GM12878 (cell line): ENCODE results near the gene MYRF. TPM values are rescaled to one million over a fixed set of nuclear protein-coding genes. Genes with fewer than 3 reads are reported as not detected.

Source experiments
- ATAC-seq: fragments of 200-7000 bp; cut with Tn5 transposase; 3 replicates; pipeline ENCODE4 v1.9.1; 2020; ENCODE audit warnings: mild to moderate bottlenecking, moderate library complexity
- BruUV-seq: library from RNA; stranded (reverse); fragments of 400-500 nt; replicated peaks from 2 replicates; lab custom pipeline; 2021; lab: Mats Ljungman, UMichigan
- CTCF ChIA-PET: fragments of 300-600 bp; sonication (Branson Sonifier 250); formaldehyde crosslinking; extraction: SDS; loops from one replicate; lab custom pipeline; 2021; ENCODE audit warnings: inconsistent platforms; lab: Yijun Ruan, JAX
- POLR2A ChIA-PET: fragments of 350-600 bp; formaldehyde crosslinking; extraction: SDS; loops from one replicate; lab custom pipeline; 2021; ENCODE audit warnings: inconsistent platforms; lab: Charles Lee
- RAD21 ChIA-PET: fragments of 300-600 bp; sonication (Branson Sonifier 250); formaldehyde crosslinking; loops from one replicate; lab custom pipeline; 2023; ENCODE audit warnings: antibody characterized with exemption; ENCODE audit not compliant: unreplicated experiment; lab: Charles Lee
- SMC1A ChIA-PET: fragments of 300-600 bp; sonication (Branson Sonifier 250); formaldehyde crosslinking; loops from one replicate; lab custom pipeline; 2023; ENCODE audit not compliant: unreplicated experiment, uncharacterized antibody; lab: Charles Lee
- DNase-seq: peaks from one replicate; pipeline ENCODE4 v3.0.0-alpha.2; 2011; ENCODE audit warnings: low read depth, low spot score
- FAIRE-seq: peaks from 3 replicates; lab custom pipeline; 2011; peaks lifted over from hg19 to GRCh38; lab: Jason Lieb, UNC
- H2AFZ ChIP-seq: 2 replicates; pipeline ENCODE4 v1.6.0; 2011; ENCODE audit warnings: low read depth, low read length, control low read depth; ENCODE audit not compliant: control insufficient read depth
- H3K27ac ChIP-seq: 2 replicates; pipeline ENCODE4 v1.5.1; 2011; ENCODE audit warnings: control low read depth; ENCODE audit not compliant: control insufficient read depth, insufficient read depth
- H3K27me3 ChIP-seq, 2 experiments: replicated peaks in 1 of 2; 2 replicates each; pipeline versions ENCODE4 v1.6.0 to v1.6.1; 2011; ENCODE audit warnings: low read length in 1 of 2; ENCODE audit not compliant: control insufficient read depth in 2 of 2, insufficient read depth in 2 of 2
- H3K36me3 ChIP-seq, 2 experiments: 2 replicates each; pipeline ENCODE4 v1.5.1; 2011; ENCODE audit warnings: low read length in 1 of 2; ENCODE audit not compliant: control insufficient read depth in 2 of 2, insufficient read depth in 2 of 2
- H3K4me1 ChIP-seq: 2 replicates; pipeline ENCODE4 v1.6.1; 2011; ENCODE audit warnings: mild to moderate bottlenecking, low read length, moderate library complexity, mixed read lengths; ENCODE audit not compliant: control insufficient read depth, insufficient read depth
- H3K4me2 ChIP-seq: 2 replicates; pipeline ENCODE4 v1.6.0; 2011; ENCODE audit warnings: control low read depth; ENCODE audit not compliant: control insufficient read depth, insufficient read depth
- H3K4me3 ChIP-seq: fragments of 200-600 bp; sonication (generic); 2 replicates; pipeline ENCODE4 v1.5.1; 2016
- H3K79me2 ChIP-seq: 2 replicates; pipeline ENCODE4 v1.6.0; 2011; ENCODE audit warnings: low read length; ENCODE audit not compliant: control insufficient read depth, insufficient read depth
- H3K9ac ChIP-seq: 2 replicates; pipeline ENCODE4 v1.8.0; 2011; ENCODE audit warnings: low read length, control low read depth, mixed read lengths; ENCODE audit not compliant: control insufficient read depth, insufficient read depth
- H3K9me3 ChIP-seq: replicated peaks from 3 replicates; pipeline ENCODE4 v1.5.1; 2011; ENCODE audit warnings: mild to moderate bottlenecking, low read length; ENCODE audit not compliant: control insufficient read depth, insufficient read depth
- H4K20me1 ChIP-seq: 2 replicates; pipeline ENCODE4 v1.6.0; 2011; ENCODE audit not compliant: control insufficient read depth, insufficient read depth
- BACH1 ChIP-seq: fragments of 450-650 bp; IDR thresholded peaks from 2 replicates; pipeline ENCODE4 v1.6.1; 2017; ENCODE audit warnings: mild to moderate bottlenecking, borderline replicate concordance
- FOS ChIP-seq: IDR thresholded peaks from 3 replicates; pipeline ENCODE4 v1.6.1; 2011; ENCODE audit warnings: borderline replicate concordance; ENCODE audit not compliant: insufficient read length; ENCODE audit errors: extremely low read depth
- IRF5 ChIP-seq: fragments of 450-650 bp; IDR thresholded peaks from 2 replicates; pipeline ENCODE4 v1.6.1; 2017; ENCODE audit warnings: borderline replicate concordance
- KDM1A ChIP-seq: fragments of 200-600 bp; sonication (generic); IDR thresholded peaks from 2 replicates; pipeline ENCODE4 v1.6.1; 2016; ENCODE audit warnings: borderline replicate concordance
- MLLT1 ChIP-seq: fragments of 450-650 bp; IDR thresholded peaks from 2 replicates; pipeline ENCODE4 v1.6.1; 2016; ENCODE audit warnings: mild to moderate bottlenecking
- NFYB ChIP-seq: IDR thresholded peaks from 2 replicates; pipeline ENCODE4 v1.6.1; 2011; ENCODE audit warnings: low read depth, mild to moderate bottlenecking, low read length, improper control_type of control experiment, moderate library complexity; ENCODE audit not compliant: insufficient read depth
- SMAD5 ChIP-seq: IDR thresholded peaks from 2 replicates; pipeline ENCODE4 v1.6.1; 2016; ENCODE audit warnings: antibody characterized with exemption, low read depth
- SP1 ChIP-seq: IDR thresholded peaks from one replicate; pipeline ENCODE4 v1.6.1; 2011; ENCODE audit warnings: low read depth, low read length
- STAT1 ChIP-seq: fragments of 450-650 bp; conservative IDR thresholded peaks from 2 replicates; pipeline ENCODE4 v1.6.1; 2014; ENCODE audit warnings: antibody characterized with exemption, mild to moderate bottlenecking
- TCF3 ChIP-seq: IDR thresholded peaks from 2 replicates; pipeline ENCODE4 v1.6.1; 2012; ENCODE audit warnings: low read depth, mild to moderate bottlenecking, low read length, borderline replicate concordance; ENCODE audit not compliant: insufficient read depth
- ZBTB33 ChIP-seq: fragments of 450-650 bp; IDR thresholded peaks from 2 replicates; pipeline ENCODE4 v1.6.1; 2017; ENCODE audit warnings: mild to moderate bottlenecking
- ZNF207 ChIP-seq: fragments of 450-650 bp; IDR thresholded peaks from 2 replicates; pipeline ENCODE4 v1.6.1; 2014; ENCODE audit warnings: antibody characterized with exemption, mild to moderate bottlenecking, borderline replicate concordance
- WGBS: methylation state at CpG from one replicate; pipeline ENCODE4 v1.1.6; 2016; ENCODE audit warnings: low lambda C conversion rate; ENCODE audit not compliant: insufficient replicate concordance, insufficient coverage; ENCODE audit errors: missing lambda C conversion rate; 5-methylcytosine and 5-hydroxymethylcytosine counted together
- in situ Hi-C: fragments of 300-500 bp; cut with MboI; formaldehyde crosslinking; loops from 9 replicates; pipeline ENCODE4 v1.14.3; 2018; ENCODE audit warnings: mixed read lengths
- intact Hi-C: fragments of 100-400 bp; cut with micrococcal nuclease; formaldehyde crosslinking; loops from one replicate; pipeline ENCODE4 v1.14.2; 2022; ENCODE audit not compliant: unreplicated experiment
- polyA plus RNA-seq, 11 experiments: library from polyadenylated mRNA; depleted of rRNA in 4 of 11; unstranded in 6 of 11; stranded (reverse) in 5 of 11; fragments of >200 nt; fragmentation: Nextera tagmentation in 4 of 11; fragmentation: Illumina TruSeq in 1 of 11; extraction: Ambion mirVana in 4 of 11; extraction: Trizol in 1 of 11; gene quantifications; 1 replicate in 1 of 11; 2 replicates in 10 of 11; pipeline versions ENCODE4 v1.2.1 to v1.2.3, GENCODE V29; 2011 to 2016; ENCODE audit warnings: inconsistent platforms in 2 of 11, missing spikeins in 2 of 11, low read depth in 1 of 11
- total RNA-seq, 4 experiments: library from RNA; depleted of rRNA in 3 of 4; stranded (reverse); fragments of >200 nt in 3 of 4; fragmentation: Illumina TruSeq in 1 of 4; extraction: Trizol in 1 of 4; gene quantifications; 2 replicates each; pipeline versions ENCODE4 v1.2.1 to v1.2.3, GENCODE V29; 2013 to 2021

Gene MYRF
- total and polyA plus RNA-seq, 10 of the 15 experiments (the other 5 are each of a cell fraction or from before 2014, with no cell fraction given), result 0.27 to 15.6 (median 0.89) TPM

- no peak for TF ChIP-seq BACH1
- peak; percentile 61; the same call in 1 of the 2 replicates for TF ChIP-seq ZBTB33
- TF ChIP-seq TCF3, result no peak
- TF ChIP-seq ZNF207, result no peak
- peak; percentile 95 for TF ChIP-seq NFYB
- peak; percentile 8 for TF ChIP-seq FOS
- no peak for TF ChIP-seq KDM1A
- TF ChIP-seq STAT1, result no peak
- TF ChIP-seq SMAD5, result peak; percentile 12; the same call in 1 of the 2 replicates
- peak; percentile 46 for TF ChIP-seq SP1
- TF ChIP-seq IRF5, result no peak
- TF ChIP-seq MLLT1, result peak; percentile 81
- peak overlapping the region; percentile 95 for H3K4me2 ChIP-seq
- in situ Hi-C loops (no loop called here), intact Hi-C loops (no loop called here)
- ATAC-seq (peak; percentile 37), DNase-seq (no peak), FAIRE-seq (no peak)
- ChIA-PET RAD21 (interaction anchor here (1.0 to 5.4 kb wide), 14 partner anchors 8 to 294 kb away, joined by 3 to 51 read pairs (median 5); partner anchors contain the start of genes FADS2, FEN1 and TMEM258), SMC1A (interaction anchor here (0.9 to 5.1 kb wide), 10 partner anchors 9 to 268 kb away, joined by 3 to 67 read pairs (median 8); partner anchors contain the start of gene FADS2), CTCF (interaction anchor here (1.0 to 10.8 kb wide), 16 partner anchors 10 to 293 kb away, joined by 3 to 141 read pairs (median 6); partner anchors contain the start of gene FADS2), POLR2A (interaction anchor here (0.6 to 9.9 kb wide), 16 partner anchors 8 to 456 kb away, joined by 3 to 167 read pairs (median 6); partner anchors contain the start of genes FADS2, FEN1, FTH1 and TMEM258)
- peak overlapping the region; percentile 87 for H3K27ac ChIP-seq
- H4K20me1 ChIP-seq, result no peaks in the 10 kb centered on the region
- H3K4me3 ChIP-seq, result peak overlapping the region; percentile 81
- peaks cover 21% of the 10 kb centered on the region for H3K79me2 ChIP-seq
- peaks cover 3% of the 10 kb centered on the region; the same call in 1 of the 2 replicates for H3K4me1 ChIP-seq
- peak overlapping the region; percentile 82 for H2AFZ ChIP-seq
- no peaks in the 10 kb centered on the region for H3K9me3 ChIP-seq
- no peaks in the 10 kb centered on the region for H3K27me3 ChIP-seq
- peak overlapping the region; percentile 89 for H3K9ac ChIP-seq
- TSS peak; percentile 69 for BruUV-seq
- H3K36me3 ChIP-seq, result peaks cover 0 to 5% of the 10 kb centered on the region in 2 experiments; a peak in 2 of 4 replicates
- 90% methylated on average over 16 of the region's 16 CpGs for WGBS
These were observed 62.0 kb downstream of the MYRF start for GRCh38 chr11:61814247-61814957.
